SKM-1 treated with dmso at 0.1 percent for 144 hours (cell line): ENCODE data around the gene SOX8.
"Not testable (repeated sequence)": the region's sequence is repeated elsewhere in the genome, so short reads cannot be mapped to it uniquely, and the experiment has no call there.

Experiments
- DNase-seq: peaks from one replicate; lab custom pipeline; 2025; ENCODE audit not compliant: unreplicated experiment; lab: John Stamatoyannopoulos, UW

The SOX8 gene

DNA sequence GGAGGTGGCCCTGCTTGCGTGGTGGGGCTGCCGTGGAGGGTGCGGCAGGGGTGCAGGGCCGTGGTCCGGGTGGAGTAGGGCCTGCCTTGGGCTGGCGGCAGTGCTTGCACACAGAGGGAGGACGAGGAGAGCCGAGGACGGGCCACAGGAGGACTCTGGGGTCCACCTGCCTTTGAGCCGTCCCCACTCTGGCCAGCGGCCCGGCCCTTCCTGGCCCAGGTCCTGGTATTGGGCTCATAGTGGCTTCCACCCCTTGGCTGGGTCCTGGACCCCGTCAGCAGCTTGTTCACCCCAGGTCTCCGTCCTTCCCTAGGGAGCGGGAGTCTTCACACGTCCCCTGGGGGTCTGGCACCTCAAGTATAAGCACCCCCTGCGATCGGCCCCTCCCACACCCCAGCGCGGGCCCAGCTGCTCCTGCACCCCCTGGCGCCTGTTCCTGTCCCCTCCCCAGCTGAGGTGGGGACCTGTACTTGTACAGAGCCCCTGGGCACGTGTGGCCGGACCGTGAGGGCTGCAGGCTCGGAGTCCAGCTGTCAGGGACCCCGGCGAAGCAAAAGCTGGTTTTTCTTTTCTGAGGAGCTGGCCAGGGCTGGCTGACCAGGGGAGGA lies 40.1 kb downstream of the SOX8 start:
- no peak for DNase-seq

DNA sequence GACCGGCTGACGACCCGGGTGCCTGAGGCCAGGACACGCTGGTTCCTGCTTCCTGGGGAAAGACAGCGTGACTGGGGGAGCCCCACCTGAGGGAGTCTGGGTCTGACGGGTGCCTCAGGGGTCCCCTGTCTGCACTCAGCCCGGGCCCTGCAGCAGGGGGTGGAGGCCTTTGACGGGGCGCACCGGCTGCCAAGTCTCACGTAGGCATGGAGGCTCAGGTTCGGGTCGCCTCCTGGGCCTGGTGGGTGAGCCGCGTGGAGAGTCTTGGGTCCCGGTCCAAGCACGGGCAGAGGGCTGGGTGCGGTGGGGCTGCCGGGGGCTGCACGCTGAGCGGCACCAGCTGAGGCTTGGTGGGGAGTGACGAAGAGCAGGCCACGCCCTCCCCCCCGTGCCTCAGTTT lies 40.9 kb downstream of the SOX8 start:
- no peak for DNase-seq

DNA sequence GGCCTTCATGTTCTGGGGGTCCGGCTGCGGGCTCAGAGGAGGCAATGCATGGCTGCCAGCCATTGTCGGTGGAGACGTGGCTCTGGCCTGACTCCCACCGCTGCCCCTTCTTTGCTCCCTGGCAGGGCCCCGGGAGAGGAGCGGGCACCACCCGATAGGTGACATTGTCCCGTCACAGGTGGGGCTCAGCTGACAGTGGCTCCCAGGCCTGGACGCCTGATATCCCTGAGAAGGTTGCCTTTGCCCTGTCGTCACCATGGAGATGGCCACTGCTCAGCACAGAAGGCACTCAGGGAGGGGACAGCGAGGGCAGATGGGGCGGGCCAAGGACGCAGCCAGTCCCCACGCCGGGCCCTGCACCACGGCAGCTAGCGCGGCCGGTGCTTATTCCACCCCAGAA lies 42.6 kb downstream of the SOX8 start:
- DNase-seq, result no peak

DNA sequence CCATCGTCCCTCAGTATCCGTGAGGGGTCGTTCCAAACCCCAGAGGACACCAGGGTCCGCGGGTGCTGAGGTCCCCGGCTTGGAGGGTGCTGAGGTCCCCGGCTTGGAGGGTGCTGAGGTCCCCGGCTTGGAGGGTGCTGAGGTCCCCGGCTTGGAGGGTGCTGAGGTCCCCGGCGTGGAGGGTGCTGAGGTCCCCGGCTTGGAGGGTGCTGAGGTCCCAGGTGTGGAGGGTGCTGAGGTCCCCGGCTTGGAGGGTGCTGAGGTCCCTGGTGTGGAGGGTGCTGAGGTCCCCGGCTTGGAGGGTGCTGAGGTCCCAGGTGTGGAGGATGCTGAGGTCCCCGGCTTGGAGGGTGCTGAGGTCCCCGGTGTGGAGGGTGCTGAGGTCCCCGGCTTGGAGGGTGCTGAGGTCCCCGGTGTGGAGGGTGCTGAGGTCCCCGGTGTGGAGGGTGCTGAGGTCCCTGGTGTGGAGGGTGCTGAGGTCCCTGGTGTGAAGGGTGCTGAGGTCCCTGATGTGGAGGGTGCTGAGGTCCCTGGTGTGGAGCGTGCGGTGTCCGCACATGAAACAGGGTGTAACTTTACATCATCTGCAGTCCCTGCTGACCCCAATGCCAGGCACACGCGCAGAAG lies 43.7 kb downstream of the SOX8 start:
- not testable (repeated sequence) for DNase-seq

DNA sequence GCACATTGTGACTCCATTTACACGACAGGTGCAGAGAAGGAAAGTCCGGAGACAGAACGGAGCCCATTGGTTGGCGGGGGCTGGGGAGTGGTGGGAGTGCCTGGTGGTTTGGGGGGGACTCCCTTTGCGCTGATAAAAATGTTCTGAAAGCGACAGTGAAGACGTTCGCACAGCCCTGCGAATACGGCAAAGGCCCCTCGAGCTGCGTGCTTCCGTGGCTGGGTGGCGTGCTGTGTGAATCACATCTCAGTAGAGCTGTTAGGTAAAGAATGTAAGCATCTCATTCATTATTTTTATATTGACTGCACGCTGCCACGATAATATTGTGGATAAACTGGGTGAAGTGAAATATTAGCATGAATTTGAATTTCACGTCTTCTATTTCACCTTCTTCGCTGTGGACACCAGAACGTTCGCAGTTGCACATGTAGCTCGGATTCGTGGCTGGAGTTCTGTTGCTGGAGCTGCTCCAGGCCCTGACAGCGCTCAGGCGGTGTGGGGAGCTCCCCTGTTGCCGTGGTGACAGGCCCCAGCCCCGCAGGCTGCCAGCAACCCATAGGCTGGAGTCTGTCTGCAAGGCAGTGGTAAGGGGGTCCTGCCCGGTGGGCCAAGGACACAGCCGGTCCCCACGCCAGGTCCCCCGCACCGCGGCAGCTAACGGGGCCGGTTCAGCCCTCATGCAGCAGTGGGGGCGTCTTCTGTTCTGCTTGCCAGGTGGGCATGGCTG lies 44.6 kb downstream of the SOX8 start:
- DNase-seq, result no peak

DNA sequence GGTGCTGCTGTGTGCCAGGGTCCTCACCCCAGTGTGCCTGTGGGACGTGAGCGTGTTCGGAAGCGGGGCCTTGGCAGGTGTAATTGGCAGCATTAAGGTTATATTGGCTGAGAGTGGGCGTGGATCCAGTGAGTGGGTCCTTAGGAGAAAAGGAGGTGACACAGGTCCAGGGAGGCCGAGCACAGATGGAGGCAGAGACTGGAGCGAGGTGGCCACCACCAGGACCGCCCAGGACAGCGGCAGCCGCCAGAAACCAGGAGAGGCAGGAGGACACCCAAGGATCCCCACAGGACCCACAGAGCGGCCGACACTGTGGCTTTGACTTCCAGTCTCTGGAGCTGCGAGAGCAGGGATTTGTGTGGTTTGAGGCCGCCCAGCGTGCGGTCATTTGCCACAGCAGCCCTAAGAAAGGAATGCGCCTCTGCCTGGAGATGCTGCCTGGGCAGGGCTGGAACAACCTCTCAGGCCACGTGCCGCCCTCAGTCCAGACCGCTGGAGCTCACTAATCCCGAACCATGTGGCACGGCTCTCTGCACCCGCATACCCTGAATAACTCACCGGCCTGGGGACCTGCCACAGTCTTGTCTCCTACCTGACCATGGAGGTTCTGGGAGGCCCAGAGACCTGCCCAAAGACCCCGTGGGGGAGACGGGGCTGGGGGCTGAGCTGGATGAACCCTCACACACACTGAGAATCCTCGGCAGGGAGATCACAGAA lies 45.4 kb downstream of the SOX8 start:
- no peak for DNase-seq

DNA sequence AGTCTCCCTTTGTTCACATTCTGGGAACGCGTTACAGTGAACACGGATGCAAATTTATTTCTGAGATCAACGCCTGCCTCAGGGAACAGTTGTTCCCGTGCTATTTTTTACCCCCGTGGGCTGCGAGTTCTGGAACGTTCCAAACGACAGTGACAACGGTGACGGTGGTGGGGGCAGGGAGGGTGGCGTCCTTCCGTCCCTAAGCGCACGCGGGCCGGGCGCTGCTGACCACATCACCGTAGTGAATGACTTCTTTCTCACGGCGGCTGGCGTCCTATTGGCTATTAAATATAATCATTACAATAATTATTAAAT lies 45.9 kb downstream of the SOX8 start:
- no peak for DNase-seq

DNA sequence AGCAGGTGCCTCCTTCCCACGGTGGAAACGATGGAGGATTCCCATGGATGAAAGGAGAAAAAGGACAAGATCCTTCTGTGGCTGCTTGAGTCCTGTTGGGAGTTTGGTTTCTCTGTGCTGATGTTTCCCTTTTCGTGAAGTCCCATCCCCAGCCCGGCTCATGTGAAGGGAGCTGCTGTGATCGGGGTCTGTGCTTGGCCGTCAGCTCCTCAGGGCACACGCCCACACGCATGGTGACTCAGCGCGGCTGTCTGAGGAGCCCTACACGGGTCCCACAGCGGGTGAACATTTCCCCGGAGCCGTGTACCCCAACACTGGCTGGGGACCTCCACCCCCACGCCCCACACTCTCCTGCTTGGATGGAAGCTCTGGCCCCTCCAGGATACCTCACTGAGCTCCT lies 46.5 kb downstream of the SOX8 start:
- no peak for DNase-seq

DNA sequence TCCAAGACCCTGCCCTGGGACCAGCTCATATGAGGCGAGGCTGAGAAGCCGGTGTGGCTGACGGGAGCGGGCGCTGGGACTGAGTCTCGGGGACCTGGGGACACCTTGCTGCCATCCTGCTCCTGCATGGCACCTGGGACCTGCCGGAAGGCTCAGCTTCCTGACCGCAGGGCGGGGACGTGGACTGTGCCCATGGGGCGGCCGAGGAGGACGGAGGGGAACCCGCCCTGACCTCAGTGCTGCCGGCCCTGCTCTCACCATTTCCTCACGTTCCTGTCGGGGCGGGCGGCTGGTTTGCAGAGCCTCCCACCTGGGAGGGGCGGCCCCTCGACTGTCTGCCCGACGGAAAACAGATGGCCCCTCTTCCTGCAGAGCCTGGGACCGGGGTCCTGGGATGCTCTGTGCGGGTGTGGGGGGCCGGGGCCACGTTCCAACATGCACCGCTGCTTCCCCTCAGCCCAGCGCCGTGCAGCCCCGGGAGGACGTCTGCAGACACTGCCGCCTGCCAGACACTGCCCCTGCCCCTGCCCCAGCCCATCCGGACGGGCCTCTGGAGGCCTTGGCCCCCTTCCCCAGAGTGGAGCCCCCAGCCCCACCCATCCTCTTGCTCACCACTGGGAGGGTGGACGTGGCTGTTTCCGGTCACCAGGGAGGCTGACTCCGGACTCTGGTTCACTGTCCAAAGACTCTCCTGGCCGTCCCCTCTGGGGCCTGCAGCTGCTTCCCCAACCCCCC lies 47.1 kb downstream of the SOX8 start:
- DNase-seq, result no peak

DNA sequence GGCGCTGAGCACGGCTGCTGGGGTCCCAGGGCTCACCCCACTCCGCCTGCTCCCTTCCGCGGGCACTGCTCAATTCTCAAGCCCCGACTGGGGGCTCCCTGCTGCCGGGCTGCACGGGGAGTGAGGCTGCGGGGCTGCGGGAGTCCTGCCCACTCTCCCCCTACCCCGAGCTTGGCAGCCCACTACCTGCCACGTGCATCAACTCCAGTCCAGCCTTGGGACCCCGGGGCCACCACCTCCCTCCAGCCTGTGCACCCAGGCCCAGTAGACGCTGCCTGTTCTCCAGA lies 47.6 kb downstream of the SOX8 start:
- no peak for DNase-seq

DNA sequence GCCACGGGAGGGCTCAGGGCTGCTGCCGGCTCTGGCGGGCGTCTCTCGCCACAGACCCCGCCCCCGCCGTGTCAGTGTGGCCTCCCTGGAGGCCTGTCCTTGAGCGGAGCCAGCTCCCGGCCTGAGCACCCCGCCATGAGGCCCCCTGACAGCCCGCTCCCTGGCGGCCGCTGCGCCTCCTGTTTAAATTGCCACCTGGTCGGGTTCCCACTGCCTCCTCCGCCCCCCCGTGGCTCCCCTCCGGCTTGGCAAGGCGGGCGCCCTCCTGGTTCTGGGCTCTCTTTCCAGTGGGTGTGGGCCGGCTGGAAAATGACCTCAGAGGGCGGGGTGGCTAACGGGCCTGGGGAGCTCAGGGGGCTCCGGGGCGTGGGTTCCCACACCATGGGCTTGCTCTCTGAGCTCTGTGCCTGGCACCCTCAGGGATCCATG lies 48.9 kb downstream of the SOX8 start:
- no peak for DNase-seq

DNA sequence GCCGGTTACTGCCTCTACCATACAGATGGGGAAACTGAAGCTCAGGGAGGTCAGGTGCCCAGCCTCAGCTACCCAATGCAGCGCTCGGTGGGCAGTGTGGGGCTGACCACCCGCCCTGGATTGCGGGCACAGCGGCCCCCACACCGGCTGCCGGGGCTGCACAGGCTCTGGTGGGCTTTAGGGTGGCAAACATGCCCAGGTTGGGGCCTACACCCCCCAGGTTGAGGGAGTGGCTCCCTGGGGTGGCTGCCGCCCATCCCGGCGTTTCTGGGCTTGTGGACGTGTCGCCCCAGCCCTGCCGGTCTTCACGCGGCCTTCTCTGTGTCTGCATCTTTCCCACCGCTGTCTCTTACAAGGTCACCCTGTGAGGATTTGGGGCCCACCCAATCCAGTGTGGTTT lies 50.1 kb downstream of the SOX8 start:
- DNase-seq, result no peak

DNA sequence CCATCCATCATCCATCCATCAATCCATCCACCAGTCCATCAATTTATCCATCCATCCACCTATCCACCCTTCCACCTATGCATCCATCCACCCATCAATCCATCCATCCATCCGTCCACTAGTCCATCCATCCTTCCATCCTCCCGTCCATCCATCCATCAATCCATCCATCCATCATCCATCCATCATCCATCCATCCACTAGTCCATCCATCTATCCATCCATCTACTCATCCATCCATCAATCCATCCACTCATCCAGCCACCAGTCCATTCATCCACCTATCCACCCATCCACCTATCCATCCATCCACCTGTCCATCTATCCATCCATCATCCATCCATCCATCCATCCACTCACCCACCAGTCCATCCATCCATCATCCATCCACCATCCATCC lies 51.0 kb downstream of the SOX8 start:
- DNase-seq, result no peak

DNA sequence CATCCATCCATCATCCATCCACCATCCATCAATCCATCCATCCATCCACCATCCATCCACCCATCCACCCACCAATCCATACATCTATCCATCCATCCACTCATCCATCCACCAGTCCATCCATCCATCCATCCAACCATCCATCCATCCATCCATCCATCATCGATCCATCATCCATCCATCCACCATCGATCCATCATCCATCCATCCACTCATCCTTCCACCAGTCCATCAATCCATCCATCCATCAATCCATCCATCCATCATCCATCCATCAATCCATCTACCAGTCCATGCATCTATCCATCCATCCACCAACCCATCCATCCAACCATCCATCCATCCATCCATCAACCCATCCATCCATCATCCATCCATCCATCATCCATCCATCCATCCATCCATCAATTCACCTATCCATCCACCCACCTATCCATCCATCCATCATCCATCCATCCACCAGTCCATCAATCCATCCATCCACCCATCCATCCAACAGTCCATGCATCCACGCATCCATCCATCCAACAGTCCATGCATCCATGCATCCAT lies 51.6 kb downstream of the SOX8 start:
- DNase-seq, result no peak

DNA sequence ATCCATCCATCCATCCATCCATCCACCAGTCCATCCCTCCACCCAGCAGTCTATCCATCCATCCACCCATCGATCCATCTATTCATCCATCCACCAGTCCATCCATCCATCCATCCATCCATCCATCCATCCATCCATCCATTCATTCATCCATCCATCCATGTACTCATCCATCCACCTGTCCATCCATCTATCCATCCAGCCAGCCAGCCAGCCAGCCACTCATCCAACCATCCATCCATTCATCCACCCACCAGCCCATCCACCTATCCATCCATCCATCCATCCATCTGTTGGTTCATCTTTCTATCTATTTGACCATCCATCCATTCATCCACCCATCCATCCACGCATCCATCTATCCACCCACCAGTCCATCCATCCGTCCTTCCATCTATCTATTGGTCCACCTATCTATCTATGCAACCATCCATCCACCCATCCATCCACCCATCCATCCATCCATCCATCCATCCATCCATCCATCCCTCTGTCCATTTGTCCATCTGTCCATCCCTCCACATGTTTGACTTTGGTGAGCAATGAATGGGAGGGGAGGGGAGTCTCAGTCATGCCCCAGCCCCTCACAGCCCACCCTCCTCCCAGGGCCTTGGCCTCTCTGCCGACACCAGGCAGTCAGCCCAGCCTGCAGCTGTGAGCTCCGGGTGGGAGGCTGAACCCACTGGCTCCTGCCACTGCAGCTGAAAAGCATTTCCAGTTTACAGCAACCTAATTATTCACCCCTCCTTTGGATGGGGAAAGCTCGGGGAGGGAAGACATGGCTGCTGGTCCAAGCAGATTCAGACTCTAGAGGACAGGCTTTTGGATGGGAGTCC lies 52.9 kb downstream of the SOX8 start:
- DNase-seq, result no peak

DNA sequence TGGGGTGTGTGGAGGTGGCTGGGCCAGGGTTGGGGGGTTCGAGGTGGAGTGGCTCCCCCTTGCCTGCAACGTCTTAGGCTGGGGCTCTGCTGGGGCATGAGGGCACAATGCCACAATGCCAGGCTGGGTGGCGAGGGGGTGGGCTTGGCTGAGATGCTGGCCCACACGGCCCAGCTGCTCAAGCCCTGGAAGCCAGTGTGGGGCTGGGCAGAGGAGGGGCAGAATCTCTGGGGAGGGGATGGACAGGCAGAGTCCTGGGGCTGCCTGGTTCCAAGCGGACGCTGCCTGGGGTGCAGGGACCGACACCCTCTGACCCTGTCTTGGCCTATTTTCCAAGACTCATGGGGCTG lies 53.5 kb downstream of the SOX8 start:
- DNase-seq, result no peak

DNA sequence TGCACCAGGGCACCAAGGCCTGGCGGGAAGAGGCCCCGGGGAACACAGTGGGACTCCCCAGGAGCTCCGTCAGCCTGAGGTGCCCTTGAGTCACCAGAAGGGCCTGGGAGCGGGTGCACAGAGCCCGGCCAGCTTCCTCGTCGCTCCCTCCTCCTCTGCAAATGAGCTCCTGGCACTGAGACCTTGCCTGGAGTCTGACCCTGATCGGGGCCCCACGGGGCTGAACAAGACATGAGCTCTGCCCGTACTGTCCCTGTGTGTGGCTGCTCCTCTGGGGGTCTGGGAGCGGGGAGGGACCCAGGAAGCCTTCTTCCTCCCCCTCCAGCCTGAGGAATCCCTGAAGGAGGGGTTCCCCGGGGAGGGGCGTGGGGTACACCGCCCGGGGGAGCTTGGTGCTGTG lies 54.6 kb downstream of the SOX8 start:
- DNase-seq, result no peak
